Stimulated activated CD4-positive, alpha-beta T cell treated with anti-CD3 and anti-CD28 coated beads, Interleukin-1b, Interleukin-23, amount 100 ng/mL, for 48 hours (primary cell): ENCODE measurements around the gene GMPPB.

Experiments
- DNase-seq: peaks from one replicate; pipeline ENCODE4 v3.0.0-alpha.2; 2020

Gene GMPPB

GRCh38 chr3:49727924-49728361 lies 4.2 kb upstream of the GMPPB start:
- no peak for DNase-seq

DNA sequence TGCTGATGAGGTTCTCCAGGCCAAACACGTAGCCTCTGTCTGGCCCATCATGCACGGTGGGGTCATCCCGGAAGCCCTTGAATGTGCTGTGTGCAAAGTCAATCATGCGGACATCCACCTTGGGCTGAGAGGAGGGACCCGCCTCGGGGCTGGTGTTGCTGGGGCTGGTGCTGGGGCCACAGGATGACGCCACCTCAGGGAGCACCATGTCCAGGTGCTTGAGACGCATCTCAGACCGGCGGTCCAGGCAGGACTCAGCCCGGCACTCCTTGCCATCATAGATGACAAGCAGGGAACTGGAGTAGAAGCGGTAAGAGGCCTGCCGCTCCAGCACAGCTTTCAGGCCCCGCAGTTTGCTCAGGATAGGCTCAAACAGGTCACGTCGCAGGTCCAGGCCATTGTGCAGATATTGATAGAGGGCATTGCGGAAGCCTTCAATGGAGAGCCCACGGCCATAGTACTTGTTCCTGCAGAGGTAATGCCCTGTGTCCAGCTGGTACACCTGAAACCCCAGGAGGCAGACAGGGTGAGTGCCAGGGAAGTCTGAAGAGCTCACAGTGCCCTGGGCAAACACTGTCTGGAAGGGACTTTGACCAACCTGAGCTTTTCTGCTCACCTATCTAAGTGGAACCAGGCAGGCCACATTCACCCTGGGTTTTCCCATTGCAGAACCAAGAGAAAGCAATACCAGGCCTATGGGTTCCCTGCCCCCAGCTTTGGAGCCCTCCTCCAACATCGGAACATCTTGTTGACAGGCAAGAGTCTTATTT lies 3.6 kb upstream of the GMPPB start:
- no peak for DNase-seq

DNA sequence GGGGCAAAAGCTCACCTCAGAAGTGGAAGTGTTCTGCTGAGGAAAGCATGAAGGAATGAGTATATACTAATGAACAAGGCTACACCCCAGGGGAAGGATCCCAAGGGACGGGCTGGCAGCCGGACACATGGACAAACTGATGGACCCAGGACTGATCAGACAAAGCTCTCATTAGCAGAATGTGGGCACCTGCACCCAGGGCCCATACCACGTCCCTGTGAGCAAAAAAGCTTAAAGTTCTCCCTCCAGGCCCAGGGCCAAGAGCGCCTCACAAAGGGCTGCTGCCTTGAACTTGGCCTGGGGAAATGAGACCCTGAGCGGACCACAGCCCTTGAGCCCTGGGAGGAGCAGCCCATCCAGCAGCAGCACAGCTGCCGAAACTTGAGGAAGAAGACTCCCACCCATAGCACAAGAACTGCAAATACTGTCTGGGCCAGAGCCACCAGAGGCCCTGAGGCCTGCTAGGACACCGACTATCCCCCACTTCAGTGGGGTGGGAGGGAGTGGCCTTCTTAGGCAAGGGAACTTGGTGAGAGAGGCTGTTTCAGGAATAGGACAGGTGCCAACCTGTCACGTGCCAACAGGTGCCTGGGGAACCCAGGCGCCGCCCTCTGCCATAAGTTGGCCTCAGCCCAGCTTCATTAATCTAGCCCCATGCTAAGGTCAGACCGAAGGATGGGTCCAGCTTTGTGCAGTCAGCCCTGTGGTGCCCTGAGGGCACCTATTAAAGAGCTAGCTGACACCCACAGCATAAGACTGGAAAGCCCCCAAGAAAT lies 2.3 kb upstream of the GMPPB start:
- DNase-seq, result no peak

DNA sequence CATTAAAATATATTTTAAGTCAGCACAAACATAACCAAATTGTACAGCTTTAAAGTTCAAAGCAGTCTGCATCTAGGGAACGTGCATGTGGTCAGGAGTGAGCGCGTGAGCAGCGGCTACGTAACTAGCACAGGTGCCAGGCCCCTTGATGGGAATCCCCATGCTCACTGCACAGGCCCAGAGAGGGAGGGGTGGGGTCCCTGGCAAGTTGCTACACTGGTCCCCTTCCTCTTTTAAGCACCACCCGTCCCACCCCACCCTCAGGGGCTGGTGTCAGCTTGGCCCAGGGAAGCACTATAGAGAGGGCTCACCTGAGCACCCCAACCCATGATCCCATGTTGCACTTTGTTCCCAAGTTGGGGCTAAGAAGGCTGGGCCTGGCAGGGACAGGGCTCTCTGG lies 835 bp upstream of the GMPPB start:
- DNase-seq, result peak; percentile 27

DNA sequence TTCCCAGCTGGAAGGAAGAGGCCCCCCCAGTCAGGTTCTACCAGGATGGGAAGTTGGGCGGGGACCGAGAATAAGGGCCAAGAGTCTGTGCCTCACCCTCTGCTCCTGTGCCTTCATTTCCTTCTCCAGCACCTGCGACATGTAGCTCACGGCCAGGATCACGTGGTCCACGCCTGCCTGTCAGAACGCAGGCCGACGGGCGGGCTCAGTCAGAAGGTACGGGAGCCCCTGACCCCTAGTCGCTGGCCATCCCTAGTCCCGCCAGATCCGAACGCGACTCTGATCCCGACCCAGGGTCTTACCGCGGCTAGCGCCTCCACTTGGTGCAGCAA lies 489 bp downstream of the GMPPB start:
- peak; percentile 67 for DNase-seq

DNA sequence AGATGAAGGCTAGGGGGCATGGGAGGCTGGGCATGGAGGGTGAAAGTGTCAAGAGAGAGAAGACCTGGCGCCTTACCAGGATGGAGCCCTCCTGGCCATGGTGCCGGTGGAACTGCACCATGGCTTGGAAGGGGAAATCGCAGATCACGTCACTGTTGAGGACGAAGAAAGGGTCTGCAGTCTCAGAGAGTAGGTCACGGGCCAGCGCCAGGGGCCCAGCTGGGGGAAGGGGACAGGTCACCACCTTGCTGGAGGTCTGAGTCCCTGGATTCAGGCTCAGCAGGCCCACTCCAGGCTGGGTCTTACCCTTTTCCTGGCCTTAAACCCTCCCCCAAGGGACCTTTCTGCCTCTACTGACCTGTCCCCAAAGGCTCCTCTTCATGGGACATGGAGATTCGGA lies 855 bp downstream of the GMPPB start:
- no peak for DNase-seq

- DNase-seq, result no peak
Observed at GRCh38 chr3:49721896-49722781, 1.6 kb downstream of the GMPPB start.

- no peak for DNase-seq
Observed at GRCh38 chr3:49721596-49721895, 2.2 kb downstream of the GMPPB start.

DNA sequence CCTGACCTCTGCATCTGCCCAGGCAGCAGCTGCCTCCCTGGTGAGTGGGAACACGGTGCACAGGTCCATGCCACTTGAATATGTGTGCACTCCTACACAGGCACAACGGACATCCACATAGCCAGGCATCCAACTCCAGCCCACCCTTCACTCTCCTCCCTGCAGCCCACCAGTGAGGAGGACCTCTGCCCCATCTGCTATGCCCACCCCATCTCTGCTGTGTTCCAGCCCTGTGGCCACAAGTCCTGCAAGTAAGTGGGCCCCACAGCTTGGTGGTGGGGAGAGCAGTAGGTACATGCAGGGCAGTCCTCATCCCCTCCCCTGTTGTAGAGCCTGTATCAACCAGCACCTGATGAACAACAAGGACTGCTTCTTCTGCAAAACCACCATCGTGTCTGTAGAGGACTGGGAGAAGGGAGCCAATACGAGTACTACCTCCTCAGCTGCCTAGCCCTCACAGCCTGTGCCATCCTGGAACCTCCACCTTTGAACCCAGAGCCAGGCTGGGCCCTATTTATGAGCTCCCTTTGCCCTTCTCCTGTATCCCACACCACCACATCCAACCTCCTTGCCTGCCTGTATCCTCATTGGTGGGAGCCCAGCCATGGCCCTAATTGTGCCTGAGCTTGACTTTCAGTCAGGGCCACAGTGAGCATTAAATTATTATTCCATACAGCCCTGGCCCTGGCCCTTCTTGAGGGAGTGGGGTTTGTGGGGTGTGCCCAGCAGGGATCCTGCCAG lies 2.7 kb downstream of the GMPPB start:
- no peak for DNase-seq

DNA sequence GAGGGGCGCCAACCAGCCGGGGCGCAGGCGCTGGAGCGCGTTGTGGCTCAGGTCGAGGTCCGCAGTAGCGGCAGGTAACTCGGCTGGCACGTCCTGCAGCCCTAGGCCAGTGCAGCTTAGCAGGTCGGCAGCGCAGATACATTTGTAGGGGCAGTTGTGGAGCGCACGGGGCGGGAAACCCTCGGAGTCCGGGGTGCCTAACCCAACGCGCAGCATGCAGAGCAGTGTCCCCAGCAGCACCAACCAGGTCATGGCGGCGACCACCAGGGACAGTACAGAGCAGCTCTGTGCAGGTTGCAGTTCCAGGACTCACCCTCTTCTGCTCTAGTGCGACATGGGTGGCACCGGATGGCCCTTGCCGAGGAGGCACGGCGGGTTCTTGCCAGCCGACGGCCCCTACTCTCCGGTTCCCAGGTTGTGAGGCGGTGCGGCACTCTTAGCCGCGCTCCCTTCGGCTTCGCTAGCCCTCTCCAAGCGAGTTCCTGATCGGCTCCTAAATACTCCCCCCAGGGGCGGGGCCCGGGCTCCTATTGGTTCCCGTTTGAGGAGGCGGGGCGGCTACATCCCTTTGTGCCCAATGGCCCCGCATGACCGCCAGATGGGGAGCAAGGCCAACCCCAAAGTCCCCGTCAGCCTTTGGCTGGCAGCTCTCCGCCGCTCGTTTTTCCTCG lies 4.4 kb downstream of the GMPPB start, which contains the start of gene AMIGO3:
AMIGO3 (minus strand) TSS at position 471 of the 671 bp plus-strand sequence; CDS start at position 252, 219 bp downstream.
- DNase-seq, result peak; percentile 90

GRCh38 chr3:49718858-49719213 lies 4.9 kb downstream of the GMPPB start:
- DNase-seq, result no peak

DNA sequence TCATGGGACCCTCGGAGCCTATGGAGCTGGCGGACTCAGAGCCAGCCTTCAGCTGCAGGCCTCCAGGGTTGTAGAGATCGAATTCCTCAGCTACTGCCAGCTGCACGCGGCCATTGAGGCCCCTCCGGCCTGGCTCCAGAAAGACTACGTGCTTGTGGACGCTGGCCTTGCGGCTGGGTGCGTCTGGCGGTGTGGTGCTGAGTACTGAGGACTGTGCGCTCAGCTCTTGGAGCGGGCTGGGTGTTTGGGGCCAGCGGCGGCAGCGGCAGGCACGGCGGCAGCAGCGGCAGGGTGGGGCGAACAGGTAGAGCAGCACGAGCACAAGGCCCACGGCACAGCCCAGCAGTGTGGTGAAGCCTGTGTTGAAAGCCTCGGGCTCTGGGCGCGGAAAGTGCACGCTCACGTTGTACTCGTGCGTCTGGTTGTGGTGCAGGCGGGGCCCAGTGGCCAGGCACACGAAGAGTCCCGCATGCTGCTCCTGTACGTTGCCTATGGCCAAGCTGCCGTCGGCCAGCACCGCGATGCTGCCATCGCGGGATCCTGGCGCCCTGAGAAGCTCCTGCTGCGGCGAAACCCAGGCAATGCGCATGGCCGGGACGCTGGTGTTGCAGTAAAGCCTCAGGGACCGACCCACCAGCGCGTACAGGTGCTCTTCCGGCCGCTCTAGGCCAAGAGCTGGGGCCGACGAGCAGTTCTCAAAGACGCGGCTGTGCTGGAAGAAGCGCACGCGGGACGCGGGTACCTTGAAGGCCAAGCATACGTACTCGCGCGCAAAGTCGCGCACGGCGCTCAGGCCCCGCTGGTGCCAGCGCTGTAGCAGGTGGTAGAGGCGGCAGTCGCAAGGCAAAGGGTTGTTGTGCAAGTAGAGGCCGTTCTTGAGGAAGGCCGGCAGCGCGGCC lies 5.5 kb downstream of the GMPPB start:
- DNase-seq, result no peak

DNA sequence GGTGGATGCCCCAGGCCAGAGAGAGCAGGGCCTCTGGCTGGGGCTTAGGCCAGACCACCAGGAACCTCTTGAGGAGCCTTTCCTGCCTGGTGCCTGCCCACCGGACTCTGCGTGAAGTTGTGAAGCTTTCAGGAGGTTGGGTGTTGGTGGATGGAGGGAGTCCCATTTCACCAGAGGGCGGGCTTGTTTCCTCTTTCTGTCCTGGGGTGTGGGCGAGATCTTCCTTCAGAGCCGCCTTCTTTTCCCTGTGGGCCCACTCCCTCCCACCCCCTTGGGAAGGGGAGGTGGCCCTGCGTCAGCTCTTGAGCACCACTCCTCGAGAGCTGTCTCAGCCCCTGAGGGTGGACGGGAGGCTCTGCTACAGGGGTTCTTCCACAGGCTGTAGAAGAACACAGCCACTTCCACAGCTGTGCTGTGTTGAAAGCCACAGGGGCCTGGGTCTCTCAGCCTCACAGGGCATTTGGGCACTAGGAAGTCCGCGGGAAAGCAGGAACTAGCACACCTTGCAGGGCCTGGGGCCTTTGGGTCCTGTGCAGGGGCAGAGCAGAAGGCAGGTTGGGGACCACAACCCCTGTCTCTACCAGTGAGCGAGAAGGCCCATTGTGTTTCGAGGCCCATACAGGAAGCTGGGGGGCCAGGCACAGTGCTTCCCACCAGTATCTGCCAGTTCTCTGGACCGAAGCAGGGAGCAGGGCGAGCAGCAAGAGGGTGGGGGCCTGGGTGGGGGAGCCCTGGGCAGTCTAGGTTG lies 6.4 kb downstream of the GMPPB start:
- no peak for DNase-seq

- DNase-seq, result no peak
Observed at GRCh38 chr3:49716691-49717210, 7.0 kb downstream of the GMPPB start.

- DNase-seq, result no peak
Observed at GRCh38 chr3:49716169-49716568, 7.6 kb downstream of the GMPPB start.

- DNase-seq, result no peak
Observed at GRCh38 chr3:49715611-49716121, 8.1 kb downstream of the GMPPB start.

GRCh38 chr3:49714728-49715550 lies 8.8 kb downstream of the GMPPB start:
- no peak for DNase-seq

DNA sequence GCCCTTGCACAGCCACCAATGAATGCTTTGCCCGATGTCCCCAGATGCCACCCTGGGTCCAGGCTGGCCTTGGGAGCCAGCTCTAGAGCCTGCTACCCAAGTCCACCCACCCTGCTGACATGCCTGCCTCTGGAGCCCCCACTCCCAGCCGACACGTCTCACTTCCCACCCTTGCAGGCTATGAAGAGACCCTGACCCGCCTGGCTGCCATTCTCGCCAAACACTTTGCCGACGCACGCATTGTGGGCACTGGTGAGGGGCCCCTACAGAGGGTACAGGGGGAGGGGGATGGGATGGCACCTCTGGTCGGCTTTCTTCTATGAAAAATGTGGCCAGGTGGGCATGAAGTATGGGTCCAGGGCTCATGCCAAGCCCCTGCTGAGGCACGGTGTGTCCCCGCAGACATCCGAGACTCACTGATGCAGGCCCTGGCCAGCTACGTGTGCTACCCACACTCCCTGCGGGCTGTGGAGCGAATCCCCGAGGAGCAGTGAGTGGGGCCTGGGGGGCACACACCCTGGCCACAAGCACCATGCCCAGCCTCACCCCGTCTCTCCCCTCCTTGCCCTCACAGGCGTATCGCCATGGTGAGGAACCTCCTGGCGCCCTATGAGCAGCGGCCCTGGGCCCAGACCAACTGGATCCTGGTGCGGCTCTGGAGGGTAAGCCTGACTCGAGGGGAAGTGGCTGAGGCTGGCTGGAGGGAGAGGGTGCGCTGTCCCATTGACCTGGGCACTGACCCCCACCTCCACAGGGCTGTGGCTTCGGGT lies 10.2 kb downstream of the GMPPB start:
- DNase-seq, result no peak
